Smooth muscle cell (in vitro differentiated cells): ENCODE measurements around the gene ANKRD44. TPM values are rescaled to one million over a fixed set of nuclear protein-coding genes. Genes with fewer than 3 reads are reported as not detected.

Experiments used
- DNase-seq: peaks from one replicate; lab custom pipeline; 2025; ENCODE audit not compliant: unreplicated experiment; lab: John Stamatoyannopoulos, UW
- H2AFZ ChIP-seq: fragments of 200-600 bp; sonication (generic); 2 replicates; pipeline ENCODE4 v1.6.0; 2016; ENCODE audit warnings: antibody characterized with exemption, low read depth, mild to moderate bottlenecking
- H3F3A ChIP-seq: fragments of 200-600 bp; sonication (generic); 2 replicates; pipeline ENCODE4 v1.6.0; 2017; ENCODE audit warnings: antibody characterized with exemption, low read depth
- H3K27ac ChIP-seq: fragments of 200-600 bp; sonication (generic); 2 replicates; pipeline ENCODE4 v1.5.1; 2016; ENCODE audit warnings: low read depth, mild to moderate bottlenecking
- H3K27me3 ChIP-seq: fragments of 200-600 bp; sonication (generic); 2 replicates; pipeline ENCODE4 v1.6.1; 2016; ENCODE audit warnings: low read depth, mild to moderate bottlenecking
- H3K36me3 ChIP-seq: fragments of 200-600 bp; sonication (generic); 2 replicates; pipeline ENCODE4 v1.5.1; 2016; ENCODE audit warnings: low read depth
- H3K4me1 ChIP-seq: fragments of 200-600 bp; sonication (generic); 2 replicates; pipeline ENCODE4 v1.5.1; 2016; ENCODE audit warnings: low read depth
- H3K4me2 ChIP-seq: fragments of 200-600 bp; sonication (generic); 2 replicates; pipeline ENCODE4 v1.6.0; 2016; ENCODE audit warnings: mild to moderate bottlenecking
- H3K4me3 ChIP-seq: fragments of 200-600 bp; sonication (generic); 2 replicates; pipeline ENCODE4 v1.5.1; 2016; ENCODE audit warnings: mild to moderate bottlenecking
- H3K79me2 ChIP-seq: fragments of 200-600 bp; sonication (generic); 2 replicates; pipeline ENCODE4 v1.6.0; 2016; ENCODE audit warnings: low read depth, mild to moderate bottlenecking
- H3K9ac ChIP-seq: fragments of 200-600 bp; sonication (generic); 2 replicates; pipeline ENCODE4 v1.6.0; 2016; ENCODE audit warnings: low read depth
- H3K9me3 ChIP-seq: fragments of 200-600 bp; sonication (generic); replicated peaks from 2 replicates; pipeline ENCODE4 v1.5.1; 2016; ENCODE audit warnings: low read depth
- H4K20me1 ChIP-seq: fragments of 200-600 bp; sonication (generic); 2 replicates; pipeline ENCODE4 v1.6.0; 2016; ENCODE audit warnings: low read depth
- WGBS: methylation state at CpG from one replicate; pipeline ENCODE4 v1.1.7; 2016; ENCODE audit warnings: low lambda C conversion rate; 5-methylcytosine and 5-hydroxymethylcytosine counted together
- polyA plus RNA-seq: library from polyadenylated mRNA; unstranded; fragments of >200 nt; fragmentation: Nextera tagmentation; extraction: Ambion mirVana; gene quantifications from 2 replicates; pipeline ENCODE4 v1.2.1, GENCODE V29; 2016
- total RNA-seq: library from RNA; depleted of rRNA; stranded (reverse); fragments of >200 nt; gene quantifications from 2 replicates; pipeline ENCODE4 v1.2.3, GENCODE V29; 2014
- TF ChIP-seq, protein P1 (sequence below): fragments of 200-600 bp; sonication (generic); IDR thresholded peaks from 2 replicates; pipeline ENCODE4 v1.5.1; 2017; ENCODE audit warnings: borderline replicate concordance, mild to moderate bottlenecking, antibody characterized with exemption; ENCODE audit not compliant: insufficient read depth, poor library complexity, severe bottlenecking

ANKRD44 gene
- total and polyA plus RNA-seq, 2 experiments from 2014 or later, result 3.6 to 5.5 TPM

DNA sequence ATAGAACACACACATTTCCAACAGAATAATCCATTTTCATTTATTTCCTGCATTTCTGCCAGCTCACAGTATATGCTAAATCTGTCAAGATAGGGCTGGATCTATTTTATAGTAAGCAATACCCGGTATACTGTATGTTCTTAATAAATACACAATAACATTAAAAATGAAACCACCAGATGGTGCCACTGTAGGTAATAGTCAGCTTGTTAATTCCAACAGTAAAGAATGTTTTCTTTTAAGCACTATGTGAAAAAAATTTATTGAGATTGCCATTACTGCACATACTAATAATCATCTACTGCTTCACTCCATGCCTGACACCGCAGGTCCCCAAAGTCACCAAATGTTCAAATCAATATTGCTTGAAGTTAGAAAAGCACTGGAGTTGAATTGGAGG is 252.6 kb downstream of the ANKRD44 start:
- H3K27me3 ChIP-seq, result no peaks in the 10 kb centered on the region
- H3K4me2 ChIP-seq, result no peak overlapping the region
- H3K36me3 ChIP-seq, result peaks cover 4% of the 10 kb centered on the region
- H4K20me1 ChIP-seq, result no peaks in the 10 kb centered on the region
- H3K4me3 ChIP-seq, result no peak overlapping the region
- no peak overlapping the region for H3K27ac ChIP-seq
- WGBS, result 99% methylated on average over 2 of the region's 2 CpGs
- no peak overlapping the region for H3K9ac ChIP-seq
- TF ChIP-seq, protein P1, sequence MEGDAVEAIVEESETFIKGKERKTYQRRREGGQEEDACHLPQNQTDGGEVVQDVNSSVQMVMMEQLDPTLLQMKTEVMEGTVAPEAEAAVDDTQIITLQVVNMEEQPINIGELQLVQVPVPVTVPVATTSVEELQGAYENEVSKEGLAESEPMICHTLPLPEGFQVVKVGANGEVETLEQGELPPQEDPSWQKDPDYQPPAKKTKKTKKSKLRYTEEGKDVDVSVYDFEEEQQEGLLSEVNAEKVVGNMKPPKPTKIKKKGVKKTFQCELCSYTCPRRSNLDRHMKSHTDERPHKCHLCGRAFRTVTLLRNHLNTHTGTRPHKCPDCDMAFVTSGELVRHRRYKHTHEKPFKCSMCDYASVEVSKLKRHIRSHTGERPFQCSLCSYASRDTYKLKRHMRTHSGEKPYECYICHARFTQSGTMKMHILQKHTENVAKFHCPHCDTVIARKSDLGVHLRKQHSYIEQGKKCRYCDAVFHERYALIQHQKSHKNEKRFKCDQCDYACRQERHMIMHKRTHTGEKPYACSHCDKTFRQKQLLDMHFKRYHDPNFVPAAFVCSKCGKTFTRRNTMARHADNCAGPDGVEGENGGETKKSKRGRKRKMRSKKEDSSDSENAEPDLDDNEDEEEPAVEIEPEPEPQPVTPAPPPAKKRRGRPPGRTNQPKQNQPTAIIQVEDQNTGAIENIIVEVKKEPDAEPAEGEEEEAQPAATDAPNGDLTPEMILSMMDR, result no peak
- no peaks in the 10 kb centered on the region for H3F3A ChIP-seq
- no peak overlapping the region for H2AFZ ChIP-seq
- no peaks in the 10 kb centered on the region for H3K79me2 ChIP-seq
- H3K4me1 ChIP-seq, result no peaks in the 10 kb centered on the region
- H3K9me3 ChIP-seq, result no peaks in the 10 kb centered on the region
- no peak for DNase-seq

DNA sequence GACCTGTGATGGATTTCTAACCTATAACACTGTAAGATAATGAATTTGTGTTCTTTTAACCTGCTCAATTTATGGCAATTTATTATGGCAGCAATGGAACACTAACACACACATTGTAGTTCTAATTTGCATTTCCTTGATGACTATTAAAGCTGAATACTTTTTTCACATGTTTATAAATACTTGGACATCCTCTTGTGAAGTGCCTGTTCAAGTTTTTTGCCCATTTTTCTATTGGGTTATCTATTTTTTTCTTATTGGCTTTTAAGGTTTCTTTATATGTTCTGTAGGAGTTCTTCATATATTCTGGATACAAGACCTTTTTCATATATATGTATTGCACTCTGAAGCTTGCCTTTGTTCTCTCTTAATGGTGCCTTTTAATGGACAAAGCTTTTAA is 255.5 kb downstream of the ANKRD44 start:
- H3K9me3 ChIP-seq, result no peaks in the 10 kb centered on the region
- no peaks in the 10 kb centered on the region for H3F3A ChIP-seq
- H3K79me2 ChIP-seq, result no peaks in the 10 kb centered on the region
- H3K4me2 ChIP-seq, result no peak overlapping the region
- H4K20me1 ChIP-seq, result no peaks in the 10 kb centered on the region
- no peak overlapping the region for H3K27ac ChIP-seq
- TF ChIP-seq, protein P1, result no peak
- DNase-seq, result no peak
- H3K36me3 ChIP-seq, result peaks cover 4% of the 10 kb centered on the region
- no peak overlapping the region for H3K4me3 ChIP-seq
- H3K27me3 ChIP-seq, result no peaks in the 10 kb centered on the region
- no peak overlapping the region for H3K9ac ChIP-seq
- no peaks in the 10 kb centered on the region for H3K4me1 ChIP-seq
- no peak overlapping the region for H2AFZ ChIP-seq

DNA sequence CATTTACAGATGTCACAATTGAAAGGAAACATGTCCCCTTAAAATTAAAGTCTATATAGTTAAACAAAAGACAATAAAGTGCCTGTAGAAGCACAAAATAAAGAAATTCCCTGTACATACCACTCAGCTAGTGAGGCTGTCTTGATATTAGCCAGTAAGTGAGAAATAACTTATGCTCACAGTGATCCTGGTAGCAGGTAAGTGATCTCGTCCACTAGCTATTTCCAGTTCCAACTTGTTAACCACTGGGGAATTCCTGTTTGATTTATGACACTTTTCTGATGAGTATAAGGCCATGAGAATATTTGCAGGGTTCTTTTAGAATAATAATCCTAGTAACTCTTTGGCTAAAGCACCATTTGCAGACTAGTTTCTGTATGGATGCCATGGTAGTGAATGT is 256.1 kb downstream of the ANKRD44 start:
- Histone ChIP-seq H2AFZ (no peak overlapping the region), H3F3A (no peaks in the 10 kb centered on the region), H3K27me3 (no peaks in the 10 kb centered on the region), H3K9ac (no peak overlapping the region), H4K20me1 (no peaks in the 10 kb centered on the region), H3K4me1 (no peaks in the 10 kb centered on the region), H3K9me3 (no peaks in the 10 kb centered on the region), H3K27ac (no peak overlapping the region), H3K4me3 (no peak overlapping the region), H3K36me3 (peaks cover 4% of the 10 kb centered on the region), H3K4me2 (no peak overlapping the region), H3K79me2 (no peaks in the 10 kb centered on the region)
- TF ChIP-seq, protein P1, result no peak
- 76% methylated on average over 1 of the region's 1 CpG for WGBS
- DNase-seq, result no peak

GRCh38 chr2:197052356-197052755 is 258.2 kb downstream of the ANKRD44 start:
- Histone ChIP-seq H2AFZ (no peak overlapping the region), H3F3A (no peaks in the 10 kb centered on the region), H3K9ac (no peak overlapping the region), H3K4me1 (no peaks in the 10 kb centered on the region), H3K9me3 (no peaks in the 10 kb centered on the region), H3K27ac (no peak overlapping the region), H3K4me3 (no peak overlapping the region), H3K4me2 (no peak overlapping the region), H3K79me2 (no peaks in the 10 kb centered on the region), H4K20me1 (no peaks in the 10 kb centered on the region), H3K36me3 (peaks cover 4% of the 10 kb centered on the region), H3K27me3 (no peaks in the 10 kb centered on the region)
- 87% methylated on average over 4 of the region's 4 CpGs for WGBS
- no peak for DNase-seq
- TF ChIP-seq, protein P1, result no peak
